GM19238 (cell line): ENCODE measurements around the gene SPATA25.

ENCODE experiments used
- DNase-seq: peaks from one replicate; pipeline ENCODE4 v3.0.0; 2011; ENCODE audit warnings: low spot score; ENCODE audit not compliant: insufficient read length

The SPATA25 gene

GRCh38 chr20:45836841-45837240 is 50.6 kb downstream of the SPATA25 start:
- DNase-seq, result no peak
